HG03571 (cell line): ENCODE data around the gene SVEP1.
"Not testable (repeated sequence)": the region's sequence is repeated elsewhere in the genome, so short reads cannot be mapped to it uniquely, and the experiment has no call there.

Source experiments
- ATAC-seq: cut with Tn5 transposase; IDR thresholded peaks from one replicate; pipeline ENCODE4 v1.9.1; 2021; ENCODE audit not compliant: unreplicated experiment

SVEP1 gene

DNA sequence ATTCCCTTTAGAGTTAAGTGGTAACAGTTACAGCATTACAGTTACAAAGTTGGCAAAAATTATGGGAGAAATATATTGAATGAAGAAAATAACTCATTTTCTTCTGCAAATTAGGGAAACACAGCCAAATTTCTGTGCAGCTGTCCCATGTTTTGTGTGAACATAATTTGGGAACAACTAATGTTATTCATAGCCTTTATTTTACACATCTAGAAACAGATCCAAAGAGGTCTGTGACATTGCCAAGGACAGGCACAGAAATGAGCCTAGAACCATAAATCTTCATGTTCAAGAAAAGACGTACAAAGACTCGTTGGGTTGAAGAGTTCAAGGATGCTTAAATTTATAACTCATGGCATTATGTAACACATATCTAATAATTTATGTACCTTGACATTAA is 127.8 kb downstream of the SVEP1 start:
- ATAC-seq, result no peak

DNA sequence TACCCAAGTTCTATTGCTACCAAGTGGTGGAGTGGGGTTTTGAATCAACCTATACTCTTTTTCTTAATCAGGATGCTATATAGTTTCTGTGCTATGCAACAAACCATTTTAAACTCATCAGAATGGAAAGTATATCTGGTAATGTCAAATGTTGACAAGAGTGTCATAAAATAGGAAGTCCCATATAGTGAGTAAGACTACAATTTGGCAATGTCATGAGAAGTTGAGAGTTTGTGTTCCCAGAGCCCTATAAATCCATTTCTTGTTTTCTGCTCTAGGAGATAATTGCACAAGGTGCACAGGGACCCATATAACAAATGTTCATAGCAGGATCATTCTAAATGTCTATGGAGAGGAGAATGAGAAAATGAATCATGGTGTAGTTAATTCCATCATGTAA is 132.1 kb downstream of the SVEP1 start:
- ATAC-seq, result no peak

DNA sequence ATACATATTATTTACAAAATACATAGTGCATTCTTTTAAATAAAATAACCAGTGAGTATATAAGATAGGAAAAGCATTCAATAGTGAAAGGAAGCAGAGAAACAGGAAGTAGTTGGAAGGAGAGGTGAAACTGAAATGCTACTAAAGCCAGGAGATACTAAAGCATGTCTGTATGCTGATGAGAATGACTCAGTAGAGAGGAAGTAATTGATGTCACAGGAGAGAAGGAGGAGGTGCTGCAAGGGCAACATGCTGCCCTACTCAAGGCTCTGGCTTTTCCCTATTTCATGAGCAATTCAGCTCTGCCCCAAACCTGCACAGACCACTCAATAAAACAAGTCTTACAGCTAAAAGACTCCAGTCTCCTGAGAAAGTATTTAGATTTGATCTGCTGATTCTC is 133.4 kb downstream of the SVEP1 start:
- ATAC-seq, result no peak

DNA sequence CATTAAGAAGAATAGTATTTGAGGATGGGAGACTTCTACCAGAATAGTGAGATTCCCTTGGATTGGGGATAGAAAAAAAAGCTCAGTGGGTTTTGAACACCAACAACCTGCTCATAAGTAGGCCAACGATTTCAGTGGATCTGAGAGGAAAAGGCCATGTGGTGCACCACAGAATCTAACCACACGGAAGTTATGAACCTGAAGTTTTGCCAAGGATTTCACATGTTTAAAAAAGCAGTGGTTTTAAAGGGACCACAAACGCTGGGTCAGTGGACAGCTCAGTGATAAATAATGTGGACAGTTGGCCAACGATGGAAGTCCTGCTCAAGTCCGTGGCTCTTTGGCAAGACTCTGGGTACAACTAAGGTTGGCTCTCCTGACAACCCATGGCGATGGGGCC is 134.6 kb downstream of the SVEP1 start:
- no peak for ATAC-seq

DNA sequence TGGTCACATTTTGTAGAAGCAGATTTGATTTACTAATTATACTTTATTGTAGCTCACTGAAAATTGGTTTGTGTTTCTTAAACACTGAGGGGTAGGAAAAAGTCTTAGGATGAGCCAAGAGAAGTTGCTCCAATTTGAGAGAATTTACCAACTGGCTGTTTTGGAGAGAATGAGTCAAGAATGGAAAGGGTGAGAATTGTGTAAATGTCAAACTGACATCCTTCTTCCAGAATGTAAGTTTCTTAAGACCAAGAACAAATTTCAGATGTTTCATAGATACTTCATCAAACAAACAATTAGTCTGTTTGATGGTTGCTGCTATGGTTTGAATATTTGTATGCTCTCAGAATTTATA is 135.7 kb downstream of the SVEP1 start:
- ATAC-seq, result no peak

DNA sequence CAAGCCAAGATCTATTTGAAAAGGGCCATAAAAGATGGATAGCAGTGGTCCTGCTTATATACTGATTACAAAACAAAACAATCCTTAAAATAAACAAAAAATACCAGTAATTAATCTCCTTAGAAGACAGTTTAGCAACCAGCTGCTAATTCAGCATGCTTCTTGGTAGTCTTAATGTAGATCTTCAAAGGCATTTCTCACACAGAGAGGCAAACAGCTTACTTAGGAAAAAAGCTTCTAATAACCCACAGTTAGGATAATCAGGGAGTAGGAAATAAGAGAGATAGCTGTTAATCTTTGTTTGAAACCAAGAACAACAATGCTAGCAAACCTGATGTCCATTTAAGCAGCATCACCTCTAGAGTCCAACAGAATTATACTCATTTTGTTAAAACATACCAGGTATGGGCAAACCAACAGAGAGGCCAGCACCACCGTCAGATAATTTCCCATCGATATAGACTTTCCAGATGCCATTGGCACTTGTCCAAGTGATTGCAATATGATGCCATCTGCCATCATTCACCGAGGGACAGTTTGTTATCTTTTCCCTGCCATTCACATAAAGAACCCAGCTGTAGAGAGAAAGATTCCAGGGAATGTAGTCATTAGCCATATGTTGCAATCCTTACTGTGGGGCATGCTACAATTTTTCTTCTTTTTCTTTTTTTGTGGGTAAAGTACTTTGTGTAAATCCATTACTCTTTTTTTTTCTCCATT is 136.2 kb downstream of the SVEP1 start:
- ATAC-seq, result no peak

DNA sequence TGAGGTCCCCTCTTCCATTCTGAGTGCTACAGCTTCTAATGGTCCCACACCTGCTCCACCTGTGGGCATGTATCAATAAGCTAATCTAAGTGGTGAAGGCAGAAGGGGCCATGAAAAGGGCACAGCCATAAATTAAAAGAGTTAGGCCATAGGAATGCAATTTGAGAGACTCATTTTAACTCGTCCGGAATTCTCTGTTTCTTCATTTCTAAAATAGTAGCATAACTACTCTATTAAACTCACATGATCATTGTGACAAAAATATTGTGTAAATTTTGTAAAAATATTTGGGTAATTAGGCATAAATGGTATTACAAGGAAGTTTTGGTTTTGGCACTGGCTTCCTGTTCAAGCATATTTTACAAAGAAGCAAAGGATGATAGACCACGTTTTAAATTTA is 138.7 kb downstream of the SVEP1 start:
- no peak for ATAC-seq

DNA sequence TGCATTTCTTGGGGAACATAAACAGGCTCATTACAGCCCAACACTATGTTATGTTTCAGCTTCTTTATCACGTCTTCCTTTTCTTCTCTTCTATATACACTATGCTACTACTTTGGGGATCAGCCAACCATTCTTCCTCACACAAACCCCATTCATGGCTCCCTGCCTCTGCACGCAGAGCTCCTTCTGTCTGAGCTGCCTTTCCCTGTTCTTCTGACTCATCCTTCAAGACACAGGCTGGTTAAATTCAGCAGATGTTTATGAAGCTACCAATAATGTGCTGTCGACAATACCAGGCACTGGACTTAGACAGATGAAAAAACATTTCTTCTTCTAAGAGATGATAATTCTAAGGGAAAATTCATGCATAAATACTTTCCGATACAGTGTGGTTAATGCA is 139.4 kb downstream of the SVEP1 start:
- no peak for ATAC-seq

DNA sequence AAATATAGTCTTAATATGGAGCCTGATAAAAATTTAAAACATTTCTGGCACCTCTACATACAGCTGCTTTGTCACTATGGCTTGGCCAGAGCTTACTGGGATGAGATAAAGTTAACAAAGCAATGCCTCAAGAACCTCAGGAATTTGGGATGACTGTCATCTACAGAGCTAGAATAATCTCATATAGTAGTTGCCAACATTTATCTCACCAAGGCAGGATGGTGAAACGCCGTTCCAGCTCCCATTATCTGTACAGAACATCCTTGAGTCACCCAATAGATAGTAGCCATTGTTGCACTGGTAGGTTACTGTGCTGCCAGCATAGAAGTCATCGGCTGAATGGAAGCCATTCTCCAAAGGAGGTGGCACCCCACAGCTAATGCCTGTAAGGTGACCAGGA is 147.3 kb downstream of the SVEP1 start:
- ATAC-seq, result no peak

DNA sequence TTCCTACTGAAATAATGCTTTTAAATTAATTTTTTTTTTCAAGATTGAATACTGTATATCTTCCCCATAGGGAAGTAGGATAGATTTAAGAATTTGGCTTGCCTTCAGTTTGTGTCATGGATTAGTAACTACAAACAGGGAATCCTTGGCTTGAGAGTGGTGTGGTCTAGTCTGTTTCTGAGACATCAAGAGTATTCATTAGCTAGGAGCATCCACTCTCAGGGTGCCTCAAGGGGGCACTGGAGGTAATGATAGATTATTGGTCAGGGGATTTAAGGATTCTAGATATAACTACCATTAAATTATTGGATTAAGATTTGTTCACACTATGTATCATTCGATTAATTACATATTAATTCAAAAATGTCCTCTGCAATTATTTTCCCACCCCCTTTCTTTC is 150.1 kb downstream of the SVEP1 start:
- no peak for ATAC-seq

DNA sequence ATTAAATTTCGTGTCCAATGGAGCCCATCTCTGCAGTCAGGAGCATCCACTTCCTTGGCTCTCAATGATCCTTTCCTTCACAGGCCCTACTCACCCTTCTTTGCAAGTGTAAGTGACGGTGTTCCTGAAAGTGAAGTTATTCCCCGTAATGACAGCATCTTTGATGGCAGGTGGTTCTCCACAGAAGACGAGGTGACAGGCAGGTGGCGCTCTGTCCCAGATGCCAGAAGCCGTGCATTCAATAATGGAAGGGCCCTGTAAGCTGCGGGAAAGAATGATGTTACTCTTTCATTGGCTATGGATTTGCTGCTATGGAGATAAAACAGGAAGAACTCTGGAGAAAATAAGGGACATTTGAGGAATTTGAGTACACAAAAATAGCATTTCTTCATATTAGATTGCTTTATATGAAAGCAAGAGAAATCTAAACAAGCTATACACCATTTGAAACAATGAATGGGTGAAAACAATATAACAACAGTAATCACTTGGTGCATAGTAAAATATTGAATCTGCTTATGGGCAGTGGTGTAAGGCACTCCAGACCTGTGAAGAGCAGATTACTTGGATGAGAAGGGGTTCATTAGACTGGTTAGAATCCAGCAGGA is 151.9 kb downstream of the SVEP1 start:
- no peak for ATAC-seq

DNA sequence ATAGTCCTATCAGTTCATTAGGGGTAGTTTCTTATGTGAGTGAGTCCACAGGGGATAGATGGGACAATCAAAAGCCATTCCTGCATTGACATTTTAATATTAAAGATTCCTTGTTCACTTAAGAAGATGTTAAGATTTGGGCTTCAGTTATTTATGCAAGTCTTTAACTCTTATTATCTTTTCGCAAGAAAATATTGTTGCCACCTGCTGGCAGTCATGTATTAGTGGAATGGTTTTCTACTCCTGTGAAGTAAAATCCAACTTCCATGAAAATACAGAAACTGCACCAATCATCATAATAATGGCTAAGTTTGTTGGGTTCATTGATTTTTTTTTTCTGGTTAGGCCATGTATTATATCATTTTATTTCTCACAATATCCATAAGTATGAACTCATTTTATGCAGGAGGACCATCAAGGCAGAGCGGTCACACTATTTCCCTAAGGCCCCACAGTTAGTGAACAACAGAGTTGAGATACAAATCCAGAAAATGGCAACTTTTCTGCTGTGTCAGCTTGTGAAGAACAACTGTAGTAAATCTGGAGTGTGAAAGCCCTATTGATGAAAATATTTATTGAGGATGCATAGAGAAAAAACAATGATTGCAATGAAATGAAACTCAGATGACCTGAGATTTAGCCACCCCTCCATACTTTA is 153.4 kb downstream of the SVEP1 start:
- ATAC-seq, result no peak

DNA sequence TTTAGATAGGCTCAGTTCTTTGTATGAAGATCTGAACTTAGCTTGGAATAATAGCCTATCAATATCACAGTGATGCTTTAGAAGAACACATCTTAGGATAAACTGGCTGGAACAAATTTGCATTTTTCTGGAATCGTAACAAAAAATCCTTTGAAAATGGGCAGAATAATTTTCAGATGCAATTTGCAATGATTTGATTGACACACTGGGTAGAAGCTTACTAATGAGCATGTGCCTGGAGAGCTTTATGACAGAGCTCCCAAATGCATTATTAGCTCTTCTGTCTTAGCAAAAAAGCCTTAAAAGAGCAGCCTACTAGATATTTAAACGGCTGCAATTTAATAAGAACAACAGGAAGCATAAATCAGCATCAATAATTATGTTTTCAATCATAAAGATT is 165.1 kb downstream of the SVEP1 start:
- no peak for ATAC-seq

DNA sequence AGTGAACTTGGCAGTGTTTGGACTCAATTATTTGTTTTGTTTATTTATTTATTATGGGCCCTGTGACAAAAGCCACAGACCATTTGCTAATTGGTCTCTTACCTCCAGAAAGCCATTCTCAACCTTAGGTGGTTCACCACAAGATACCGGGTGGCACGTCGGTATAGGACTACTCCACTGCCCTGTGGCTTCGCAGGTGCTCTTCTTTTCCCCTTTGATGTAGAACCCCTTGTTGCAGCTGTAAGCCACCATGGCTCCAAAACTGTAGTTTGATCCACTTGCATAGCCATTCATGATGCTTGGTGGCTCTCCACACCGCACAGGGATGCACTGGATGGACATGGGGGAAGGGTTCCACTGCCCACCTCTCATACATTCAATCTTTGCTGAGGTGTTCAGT is 168.6 kb downstream of the SVEP1 start:
- no peak for ATAC-seq

DNA sequence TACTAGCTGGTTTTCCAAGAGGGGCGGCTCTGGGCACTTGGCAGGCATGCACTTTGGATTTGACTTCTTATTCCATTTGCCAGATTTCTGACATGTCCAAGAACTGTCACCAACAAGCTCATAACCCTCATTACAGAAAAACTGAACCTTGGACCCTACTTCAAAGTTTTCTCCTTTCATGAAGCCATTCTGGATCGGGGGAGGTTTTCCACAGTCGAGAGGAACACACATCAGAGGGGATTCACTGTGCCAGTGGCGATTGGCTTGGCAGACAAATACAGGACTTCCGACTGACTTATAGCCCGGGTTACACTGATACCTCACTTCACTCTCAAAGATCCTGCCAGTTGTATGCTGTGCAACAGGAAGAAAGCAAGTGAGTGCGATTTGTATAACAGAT is 170.9 kb downstream of the SVEP1 start:
- no peak for ATAC-seq

DNA sequence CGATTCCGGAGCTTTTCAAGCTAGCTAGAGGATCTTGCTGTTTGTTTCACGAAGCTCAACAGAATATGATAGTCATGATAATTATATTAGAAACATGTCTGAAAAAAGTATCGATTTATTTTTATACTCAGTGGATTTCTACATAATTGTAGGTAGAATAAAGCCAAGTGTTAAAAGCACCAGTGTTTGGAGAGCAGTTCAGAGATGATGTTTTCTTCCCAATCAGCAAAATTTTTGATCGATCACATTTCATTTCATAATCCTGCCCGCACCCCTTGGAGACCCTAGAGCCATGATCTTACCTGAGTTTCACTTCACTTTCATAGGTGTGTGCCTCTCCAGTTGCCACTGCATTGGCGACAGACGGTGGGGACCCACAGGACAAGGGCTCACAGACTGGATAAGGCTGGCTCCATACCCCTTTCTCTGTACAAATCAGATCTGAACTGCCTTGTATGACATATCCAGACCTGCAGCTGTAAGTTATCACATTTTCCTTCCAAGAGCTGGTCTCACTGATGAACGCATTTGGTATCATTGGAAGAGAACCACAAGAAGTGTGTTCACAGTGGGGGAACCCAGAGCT is 173.6 kb downstream of the SVEP1 start:
- no peak for ATAC-seq

DNA sequence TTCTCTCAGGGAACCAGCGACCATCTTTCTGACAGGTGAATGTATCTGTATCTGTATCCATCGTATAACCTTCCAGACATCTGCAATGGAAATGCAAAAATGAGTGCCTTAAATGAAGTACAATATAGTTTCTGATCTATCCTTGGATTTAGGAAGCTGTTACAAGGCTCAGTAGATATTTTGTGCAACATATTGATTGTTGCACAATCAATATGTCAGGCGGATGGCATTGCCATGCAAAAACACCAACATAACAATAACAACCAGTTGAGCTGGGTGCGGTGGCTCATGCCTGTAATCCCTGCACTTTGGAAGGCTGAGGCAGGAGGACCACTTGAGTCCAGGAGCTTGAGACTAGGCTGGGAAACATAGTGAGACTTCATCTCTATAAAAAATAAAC is 175.1 kb downstream of the SVEP1 start:
- no peak for ATAC-seq

DNA sequence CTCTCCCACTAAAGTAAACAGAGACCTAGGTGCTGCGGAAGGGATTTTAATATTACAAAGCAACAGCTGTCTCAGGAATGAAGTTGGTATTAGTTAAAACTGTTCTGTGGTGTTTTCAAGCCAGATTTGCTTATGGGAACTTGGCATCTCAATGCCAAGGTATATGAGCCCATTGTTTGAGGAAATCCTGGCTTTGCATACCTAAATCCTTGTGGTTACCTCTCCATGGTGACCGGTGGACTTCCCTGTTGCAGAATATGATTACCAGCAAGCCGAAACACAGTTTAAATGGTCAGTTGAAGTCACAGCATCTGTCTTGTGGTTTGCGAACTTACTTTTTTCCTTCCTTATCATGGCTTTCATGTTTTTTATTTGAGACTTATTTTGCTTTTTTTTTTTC is 179.6 kb downstream of the SVEP1 start:
- ATAC-seq, result no peak

DNA sequence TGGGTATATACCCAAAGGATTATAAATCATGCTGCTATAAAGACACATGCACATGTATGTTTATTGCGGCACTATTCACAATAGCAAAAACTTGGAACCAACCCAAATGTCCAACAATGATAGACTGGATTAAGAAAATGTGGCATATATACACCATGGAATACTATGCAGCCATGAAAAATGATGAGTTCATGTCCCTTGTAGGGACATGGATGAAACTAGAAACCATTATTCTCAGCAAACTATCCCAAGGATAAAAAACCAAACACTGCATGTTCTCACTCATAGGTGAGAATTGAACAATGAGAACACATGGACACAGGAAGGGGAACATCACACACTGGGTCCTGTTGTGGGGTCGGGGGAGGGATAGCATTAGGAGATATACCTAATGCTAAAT is 180.5 kb downstream of the SVEP1 start:
- not testable (repeated sequence) for ATAC-seq

DNA sequence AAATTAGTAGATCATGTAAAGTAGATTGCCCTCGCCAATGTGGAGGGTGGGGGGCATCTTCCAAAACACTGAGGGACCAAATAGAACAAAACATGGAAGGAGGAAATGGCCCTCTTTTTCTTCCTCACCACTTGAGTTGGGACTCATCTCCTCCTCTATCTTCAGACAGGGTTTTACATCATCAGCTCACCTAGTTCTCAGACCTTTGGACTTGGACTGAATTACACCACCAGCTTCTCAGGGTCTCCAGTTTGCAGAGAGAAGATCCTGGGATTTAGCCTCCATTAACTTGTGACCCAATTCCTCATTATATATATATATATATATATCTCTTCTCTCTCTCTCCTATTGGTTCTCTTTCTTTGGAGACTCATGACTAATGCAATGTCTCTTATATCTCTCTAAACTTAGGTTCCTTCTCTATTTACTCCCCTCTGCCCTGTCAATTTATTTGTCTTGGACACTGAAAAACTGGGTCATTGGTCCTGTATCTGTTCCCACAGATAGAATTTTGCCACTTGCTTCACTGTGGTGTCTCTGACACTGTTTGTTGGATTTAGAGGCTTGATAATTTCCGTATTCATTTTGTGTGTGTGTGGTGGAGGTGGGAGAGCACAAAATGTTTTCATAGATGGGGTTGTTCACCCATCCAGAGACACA is 187.6 kb downstream of the SVEP1 start:
- ATAC-seq, result no peak

DNA sequence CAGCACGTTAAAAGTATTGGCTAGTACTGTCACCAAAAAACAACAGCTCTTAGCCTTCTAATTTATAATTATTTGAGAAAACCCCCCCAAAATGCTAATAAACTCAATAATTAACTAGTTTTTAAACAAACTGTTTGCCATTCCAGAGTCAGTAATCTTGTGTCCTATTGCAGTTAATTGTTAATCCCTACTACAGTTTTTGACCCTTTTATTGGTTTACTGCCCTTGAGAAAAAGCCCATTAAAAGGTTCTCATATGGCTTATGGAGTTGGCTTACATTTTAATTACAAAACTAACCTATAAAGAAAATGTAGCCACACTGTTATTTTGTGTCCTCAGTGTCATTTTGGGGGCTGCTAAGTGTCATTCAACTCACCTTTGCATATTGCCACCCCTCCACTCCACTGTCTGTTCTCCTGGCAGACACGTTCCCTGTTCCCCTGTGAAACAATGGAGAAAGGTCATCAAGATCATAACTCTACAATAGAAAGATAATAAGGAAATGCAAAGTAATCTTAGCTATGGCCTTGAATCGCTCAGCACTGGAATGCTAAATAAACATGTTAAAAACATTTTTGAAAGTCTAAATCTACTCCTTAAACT is 190.3 kb downstream of the SVEP1 start:
- ATAC-seq, result no peak
